ENCODE results near the gene CFAP74.

GRCh38 chr1:1915911-1916840 lies 87.4 kb downstream of the CFAP74 start:
- no peak for TF ChIP-seq FOSL2 (IDR thresholded peaks at IDR 0.05)
- no peak for TF ChIP-seq FOSL2 (CRISPR knock-in tag; IDR thresholded peaks at IDR 0.05)
- no peak for TF ChIP-seq RAD21 (conservative IDR thresholded peaks at IDR 0.05 in 1 of 2, IDR thresholded peaks at IDR 0.05 in 1 of 2)
- no peak for TF ChIP-seq REST (IDR thresholded peaks at IDR 0.05)
- no peak for TF ChIP-seq POLR2A (IDR thresholded peaks at IDR 0.05; ENCODE audit: low read length)
- TF ChIP-seq EHMT2 (IDR thresholded peaks at IDR 0.05; ENCODE audit: low read depth) = no peak
